Smooth muscle cell (in vitro differentiated cells): ENCODE measurements around the gene SLC7A1. TPM values are rescaled to one million over a fixed set of nuclear protein-coding genes. Genes with fewer than 3 reads are reported as not detected.

Experiments used
- DNase-seq: peaks from one replicate; lab custom pipeline; 2025; ENCODE audit not compliant: unreplicated experiment; lab: John Stamatoyannopoulos, UW
- H2AFZ ChIP-seq: fragments of 200-600 bp; sonication (generic); 2 replicates; pipeline ENCODE4 v1.6.0; 2016; ENCODE audit warnings: antibody characterized with exemption, low read depth, mild to moderate bottlenecking
- H3F3A ChIP-seq: fragments of 200-600 bp; sonication (generic); 2 replicates; pipeline ENCODE4 v1.6.0; 2017; ENCODE audit warnings: antibody characterized with exemption, low read depth
- H3K27ac ChIP-seq: fragments of 200-600 bp; sonication (generic); 2 replicates; pipeline ENCODE4 v1.5.1; 2016; ENCODE audit warnings: low read depth, mild to moderate bottlenecking
- H3K27me3 ChIP-seq: fragments of 200-600 bp; sonication (generic); 2 replicates; pipeline ENCODE4 v1.6.1; 2016; ENCODE audit warnings: low read depth, mild to moderate bottlenecking
- H3K36me3 ChIP-seq: fragments of 200-600 bp; sonication (generic); 2 replicates; pipeline ENCODE4 v1.5.1; 2016; ENCODE audit warnings: low read depth
- H3K4me1 ChIP-seq: fragments of 200-600 bp; sonication (generic); 2 replicates; pipeline ENCODE4 v1.5.1; 2016; ENCODE audit warnings: low read depth
- H3K4me2 ChIP-seq: fragments of 200-600 bp; sonication (generic); 2 replicates; pipeline ENCODE4 v1.6.0; 2016; ENCODE audit warnings: mild to moderate bottlenecking
- H3K4me3 ChIP-seq: fragments of 200-600 bp; sonication (generic); 2 replicates; pipeline ENCODE4 v1.5.1; 2016; ENCODE audit warnings: mild to moderate bottlenecking
- H3K79me2 ChIP-seq: fragments of 200-600 bp; sonication (generic); 2 replicates; pipeline ENCODE4 v1.6.0; 2016; ENCODE audit warnings: low read depth, mild to moderate bottlenecking
- H3K9ac ChIP-seq: fragments of 200-600 bp; sonication (generic); 2 replicates; pipeline ENCODE4 v1.6.0; 2016; ENCODE audit warnings: low read depth
- H3K9me3 ChIP-seq: fragments of 200-600 bp; sonication (generic); replicated peaks from 2 replicates; pipeline ENCODE4 v1.5.1; 2016; ENCODE audit warnings: low read depth
- H4K20me1 ChIP-seq: fragments of 200-600 bp; sonication (generic); 2 replicates; pipeline ENCODE4 v1.6.0; 2016; ENCODE audit warnings: low read depth
- CTCF ChIP-seq: fragments of 200-600 bp; sonication (generic); IDR thresholded peaks from 2 replicates; pipeline ENCODE4 v1.5.1; 2017; ENCODE audit warnings: borderline replicate concordance, mild to moderate bottlenecking, antibody characterized with exemption; ENCODE audit not compliant: insufficient read depth, poor library complexity, severe bottlenecking
- WGBS: methylation state at CpG from one replicate; pipeline ENCODE4 v1.1.7; 2016; ENCODE audit warnings: low lambda C conversion rate; 5-methylcytosine and 5-hydroxymethylcytosine counted together
- polyA plus RNA-seq: library from polyadenylated mRNA; unstranded; fragments of >200 nt; fragmentation: Nextera tagmentation; extraction: Ambion mirVana; gene quantifications from 2 replicates; pipeline ENCODE4 v1.2.1, GENCODE V29; 2016
- total RNA-seq: library from RNA; depleted of rRNA; stranded (reverse); fragments of >200 nt; gene quantifications from 2 replicates; pipeline ENCODE4 v1.2.3, GENCODE V29; 2014

The SLC7A1 gene
- total and polyA plus RNA-seq, 2 experiments from 2014 or later = 7.9 to 36.6 TPM

- Histone ChIP-seq H3K4me2 (peak overlapping the region; percentile 41), H4K20me1 (peaks cover 90% of the 10 kb centered on the region), H3F3A (peaks cover 4% of the 10 kb centered on the region), H3K4me3 (no peak overlapping the region), H3K9ac (no peak overlapping the region), H3K27me3 (no peaks in the 10 kb centered on the region), H3K27ac (no peak overlapping the region), H3K36me3 (no peaks in the 10 kb centered on the region), H3K4me1 (no peaks in the 10 kb centered on the region), H3K9me3 (no peaks in the 10 kb centered on the region), H3K79me2 (peaks cover 62% of the 10 kb centered on the region), H2AFZ (no peak overlapping the region)
- peak; percentile 9 for TF ChIP-seq CTCF
- DNase-seq = no peak
- WGBS = 66% methylated on average over 13 of the region's 16 CpGs
These were observed 52.0 kb downstream of the SLC7A1 start for GRCh38 chr13:29543230-29544215.

GRCh38 chr13:29542381-29542780 lies 53.1 kb downstream of the SLC7A1 start:
- DNase-seq = no peak
- H3K4me3 ChIP-seq = no peak overlapping the region
- peaks cover 85% of the 10 kb centered on the region for H4K20me1 ChIP-seq
- no peak overlapping the region for H3K9ac ChIP-seq
- no peaks in the 10 kb centered on the region for H3K9me3 ChIP-seq
- H3K27ac ChIP-seq = no peak overlapping the region
- TF ChIP-seq CTCF = no peak
- no peaks in the 10 kb centered on the region for H3K4me1 ChIP-seq
- no peaks in the 10 kb centered on the region for H3K27me3 ChIP-seq
- no peak overlapping the region for H2AFZ ChIP-seq
- 98% methylated on average over 8 of the region's 8 CpGs for WGBS
- no peak overlapping the region for H3K4me2 ChIP-seq
- no peaks in the 10 kb centered on the region for H3K36me3 ChIP-seq
- H3K79me2 ChIP-seq = peaks cover 59% of the 10 kb centered on the region
- H3F3A ChIP-seq = peaks cover under 1% of the 10 kb centered on the region

- H3K27ac ChIP-seq = no peak overlapping the region
- no peak overlapping the region for H2AFZ ChIP-seq
- no peak overlapping the region for H3K4me2 ChIP-seq
- H3K4me3 ChIP-seq = no peak overlapping the region
- TF ChIP-seq CTCF = no peak
- no peak for DNase-seq
- no peak overlapping the region for H3K9ac ChIP-seq
- H3K36me3 ChIP-seq = no peaks in the 10 kb centered on the region
- peaks cover 83% of the 10 kb centered on the region for H4K20me1 ChIP-seq
- no peaks in the 10 kb centered on the region for H3K9me3 ChIP-seq
- H3K27me3 ChIP-seq = no peaks in the 10 kb centered on the region
- no peaks in the 10 kb centered on the region for H3F3A ChIP-seq
- WGBS = 96% methylated on average over 4 of the region's 4 CpGs
- no peaks in the 10 kb centered on the region for H3K4me1 ChIP-seq
- peaks cover 54% of the 10 kb centered on the region for H3K79me2 ChIP-seq
These were observed 54.1 kb downstream of the SLC7A1 start for GRCh38 chr13:29541400-29541799.
